KMS-11 (cell line): ENCODE data around the gene IL1RL1.

Source experiments
- H2AFZ ChIP-seq: fragments of 200-600 bp; sonication (generic); 2 replicates; pipeline ENCODE4 v1.6.1; 2016; ENCODE audit warnings: antibody characterized with exemption, mixed run types, low read depth
- H3K27ac ChIP-seq: fragments of 200-600 bp; sonication (generic); 2 replicates; pipeline ENCODE4 v1.6.1; 2016; ENCODE audit warnings: mild to moderate bottlenecking, mixed run types
- H3K27me3 ChIP-seq: fragments of 200-600 bp; sonication (generic); 2 replicates; pipeline ENCODE4 v1.6.1; 2017; ENCODE audit warnings: mild to moderate bottlenecking, low read depth, mixed run types, moderate library complexity; ENCODE audit not compliant: insufficient read depth
- H3K36me3 ChIP-seq: fragments of 200-600 bp; sonication (generic); 2 replicates; pipeline ENCODE4 v1.6.1; 2017; ENCODE audit warnings: mild to moderate bottlenecking, mixed run types; ENCODE audit not compliant: insufficient read depth
- H3K4me1 ChIP-seq: fragments of 200-600 bp; sonication (generic); 2 replicates; pipeline ENCODE4 v1.6.1; 2016; ENCODE audit warnings: mild to moderate bottlenecking, low read depth, mixed run types; ENCODE audit not compliant: poor library complexity, severe bottlenecking
- H3K4me2 ChIP-seq: fragments of 200-600 bp; sonication (generic); 2 replicates; pipeline ENCODE4 v1.7.0; 2016; ENCODE audit warnings: mild to moderate bottlenecking, mixed run types
- H3K4me3 ChIP-seq: fragments of 200-600 bp; sonication (generic); IDR thresholded peaks from 2 replicates; pipeline ENCODE4 v1.6.1; 2017; ENCODE audit warnings: low read depth, low read length, mixed read lengths; ENCODE audit not compliant: insufficient read depth
- H3K79me2 ChIP-seq: fragments of 200-600 bp; sonication (generic); 2 replicates; pipeline ENCODE4 v1.6.1; 2016; ENCODE audit warnings: low read depth, mixed run types; ENCODE audit not compliant: insufficient read depth
- H3K9ac ChIP-seq: fragments of 200-600 bp; sonication (generic); 2 replicates; pipeline ENCODE4 v1.6.1; 2016; ENCODE audit warnings: mild to moderate bottlenecking, mixed run types
- H4K20me1 ChIP-seq: fragments of 200-600 bp; sonication (generic); 2 replicates; pipeline ENCODE4 v1.6.1; 2016; ENCODE audit warnings: mild to moderate bottlenecking, mixed run types; ENCODE audit not compliant: insufficient read depth
- CTCF ChIP-seq: fragments of 200-600 bp; sonication (generic); conservative IDR thresholded peaks from 2 replicates; pipeline ENCODE4 v1.6.1; 2017; ENCODE audit warnings: low read depth, mild to moderate bottlenecking, antibody characterized with exemption, low read length, moderate library complexity, mixed read lengths

The IL1RL1 gene

GRCh38 chr2:102294802-102295489 lies 16.4 kb upstream of the IL1RL1 start:
- no peaks in the 10 kb centered on the region for H3K36me3 ChIP-seq
- no peaks in the 10 kb centered on the region for H3K27me3 ChIP-seq
- no peak overlapping the region for H3K9ac ChIP-seq
- no peak overlapping the region for H2AFZ ChIP-seq
- H3K4me2 ChIP-seq: no peak overlapping the region
- TF ChIP-seq CTCF: no peak
- no peaks in the 10 kb centered on the region for H3K4me1 ChIP-seq
- H3K27ac ChIP-seq: no peak overlapping the region
- no peaks in the 10 kb centered on the region for H3K79me2 ChIP-seq
- no peaks in the 10 kb centered on the region for H4K20me1 ChIP-seq
- no peak overlapping the region for H3K4me3 ChIP-seq

- Histone ChIP-seq H3K4me1 (no peaks in the 10 kb centered on the region), H3K4me3 (no peak overlapping the region), H4K20me1 (no peaks in the 10 kb centered on the region), H3K4me2 (no peak overlapping the region), H3K9ac (no peak overlapping the region), H3K79me2 (no peaks in the 10 kb centered on the region), H3K36me3 (no peaks in the 10 kb centered on the region), H2AFZ (no peak overlapping the region), H3K27me3 (no peaks in the 10 kb centered on the region), H3K27ac (no peak overlapping the region)
- no peak for TF ChIP-seq CTCF
Measured at GRCh38 chr2:102295566-102295965, 15.8 kb upstream of the IL1RL1 start.

- Histone ChIP-seq H3K4me3 (no peak overlapping the region), H3K27me3 (no peaks in the 10 kb centered on the region), H3K4me1 (no peaks in the 10 kb centered on the region), H3K36me3 (no peaks in the 10 kb centered on the region), H3K79me2 (no peaks in the 10 kb centered on the region), H3K27ac (no peak overlapping the region), H3K4me2 (no peak overlapping the region), H3K9ac (no peak overlapping the region), H4K20me1 (no peaks in the 10 kb centered on the region), H2AFZ (no peak overlapping the region)
- no peak for TF ChIP-seq CTCF
Measured at GRCh38 chr2:102296449-102296848, 14.9 kb upstream of the IL1RL1 start.

GRCh38 chr2:102297891-102298290 lies 13.5 kb upstream of the IL1RL1 start:
- TF ChIP-seq CTCF: no peak

More at GRCh38 chr2:102297891-102298290, 13.5 kb upstream of the IL1RL1 start:
- no peak overlapping the region for H3K4me3 ChIP-seq
- H3K36me3 ChIP-seq: no peaks in the 10 kb centered on the region
- no peak overlapping the region for H2AFZ ChIP-seq
- no peak overlapping the region for H3K4me2 ChIP-seq
- H3K27ac ChIP-seq: no peak overlapping the region
- H3K27me3 ChIP-seq: no peaks in the 10 kb centered on the region
- H3K9ac ChIP-seq: no peak overlapping the region
- H4K20me1 ChIP-seq: no peaks in the 10 kb centered on the region
- H3K79me2 ChIP-seq: no peaks in the 10 kb centered on the region
- no peaks in the 10 kb centered on the region for H3K4me1 ChIP-seq
